Naive thymus-derived CD4-positive, alpha-beta T cell (primary cell): Measurements from ENCODE around the gene CGN. TPM values are rescaled to one million over a fixed set of nuclear protein-coding genes. Genes with fewer than 3 reads are reported as not detected.
A peak's percentile ranks its signal among the peaks of the same experiment; 100 is the strongest.

ENCODE experiments used
- ATAC-seq: fragments of 150-1000 bp; cut with Tn5 transposase; 2 replicates; pipeline ENCODE4 v1.10.0; 2021; ENCODE audit warnings: mild to moderate bottlenecking, moderate library complexity
- CTCF ChIA-PET: fragments of 350-600 bp; sonication (Branson Sonifier 250); formaldehyde crosslinking; loops from one replicate; lab custom pipeline; 2021; ENCODE audit warnings: antibody characterized with exemption; lab: Charles Lee
- POLR2A ChIA-PET: fragments of 350-600 bp; sonication (Branson Sonifier 250); formaldehyde crosslinking; loops from one replicate; lab custom pipeline; 2021; ENCODE audit warnings: antibody characterized with exemption, inconsistent platforms; lab: Charles Lee
- DNase-seq, 9 donors: peaks; one replicate each; pipeline versions ENCODE4 v3.0.0 to v3.0.0-alpha.2; 2020 to 2022; ENCODE audit warnings: mixed read lengths in 1 of 9
- H3K27ac ChIP-seq: one replicate; pipeline ENCODE4 v1.7.0; 2013; ENCODE audit warnings: mild to moderate bottlenecking, low read depth, low read length, moderate library complexity
- H3K27me3 ChIP-seq, 2 donors: one replicate each; pipeline ENCODE4 v1.7.0; 2013; ENCODE audit warnings: low read length in 2 of 2, mild to moderate bottlenecking in 2 of 2, moderate library complexity in 2 of 2; ENCODE audit not compliant: control insufficient read depth in 2 of 2, insufficient read depth in 2 of 2
- H3K36me3 ChIP-seq, 3 experiments: 1 replicate in 2 of 3; 2 replicates in 1 of 3; pipeline ENCODE4 v1.7.0; 2013; ENCODE audit warnings: low read length in 3 of 3, mild to moderate bottlenecking in 3 of 3, moderate library complexity in 1 of 3; ENCODE audit not compliant: insufficient read depth in 3 of 3, control insufficient read depth in 2 of 3
- H3K4me1 ChIP-seq, 2 donors: one replicate each; pipeline ENCODE4 v1.7.0; 2013; ENCODE audit warnings: low read length in 2 of 2, mild to moderate bottlenecking in 2 of 2, moderate library complexity in 1 of 2; ENCODE audit not compliant: control insufficient read depth in 2 of 2, insufficient read depth in 2 of 2
- H3K4me3 ChIP-seq: 2 replicates; pipeline ENCODE4 v1.7.0; 2013; ENCODE audit warnings: mild to moderate bottlenecking, low read length
- H3K9me3 ChIP-seq, 3 experiments: 1 replicate in 2 of 3; 2 replicates in 1 of 3; pipeline ENCODE4 v1.7.0; 2013; ENCODE audit warnings: low read length in 3 of 3; ENCODE audit not compliant: control insufficient read depth in 2 of 3
- H3K27ac Mint-ChIP-seq, 9 donors: one replicate each; pipeline ENCODE4 v1.8.0; 2020 to 2022; ENCODE audit warnings: mixed read lengths in 9 of 9, mild to moderate bottlenecking in 8 of 9, moderate library complexity in 5 of 9, inconsistent platforms in 2 of 9
- H3K27me3 Mint-ChIP-seq, 5 donors: one replicate each; pipeline ENCODE4 v1.8.0; 2021 to 2022; ENCODE audit warnings: mixed read lengths in 5 of 5, mild to moderate bottlenecking in 1 of 5
- H3K36me3 Mint-ChIP-seq, 5 donors: one replicate each; pipeline ENCODE4 v1.8.0; 2020 to 2022; ENCODE audit warnings: mixed read lengths in 5 of 5, mild to moderate bottlenecking in 3 of 5, inconsistent platforms in 1 of 5
- H3K4me1 Mint-ChIP-seq, 7 donors: one replicate each; pipeline ENCODE4 v1.8.0; 2020 to 2022; ENCODE audit warnings: mixed read lengths in 7 of 7, mild to moderate bottlenecking in 3 of 7, inconsistent platforms in 1 of 7
- H3K4me3 Mint-ChIP-seq, 10 donors: one replicate each; pipeline ENCODE4 v1.8.0; 2020 to 2022; ENCODE audit warnings: mild to moderate bottlenecking in 10 of 10, mixed read lengths in 10 of 10, moderate library complexity in 6 of 10, inconsistent platforms in 2 of 10
- H3K9me3 Mint-ChIP-seq, 11 donors: one replicate each; pipeline ENCODE4 v1.8.0; 2020 to 2022; ENCODE audit warnings: mixed read lengths in 11 of 11, mild to moderate bottlenecking in 4 of 11, inconsistent platforms in 1 of 11, moderate library complexity in 1 of 11
- intact Hi-C, 2 donors: fragments of 100-400 bp; cut with micrococcal nuclease; formaldehyde crosslinking; loops; one replicate each; pipeline ENCODE4 v1.15.1; 2023
- polyA plus RNA-seq, 2 donors: library from polyadenylated mRNA; unstranded; fragments of 300-500 nt; fragmentation: Illumina TruSeq; gene quantifications; one replicate each; pipeline ENCODE4 v1.2.3, GENCODE V29; 2021
- total RNA-seq, 6 experiments: library from RNA in 5 of 6; stranded (reverse) in 5 of 6; gene quantifications; 1 replicate in 5 of 6; 2 replicates in 1 of 6; pipeline ENCODE4 v1.2.3 and lab custom pipeline; 2021 to 2026

CGN gene
- total and polyA plus RNA-seq, 7 experiments from 2014 or later = 0.25 to 2.4 (median 0.91) TPM; not detected in 2

- Histone ChIP-seq H3K9me3 (no peaks in the 10 kb centered on the region), H3K36me3 (no peaks in the 10 kb centered on the region), H3K27ac (peak overlapping the region; percentile 65), H3K4me1 (peaks cover 13 to 18% of the 10 kb centered on the region in 2 donors), H3K4me3 (peak overlapping the region; percentile 89), H3K27me3 (no peaks in the 10 kb centered on the region)
- H3K27ac Mint-ChIP-seq = peak overlapping the region; percentile 38 to 93 (median 86)
- ATAC-seq = no peak
- no peaks in the 10 kb centered on the region for H3K36me3 Mint-ChIP-seq
- peak overlapping the region; percentile 90 to 99 (median 94) for H3K4me3 Mint-ChIP-seq
- H3K9me3 Mint-ChIP-seq = peaks cover 0 to 1% (median 0%) of the 10 kb centered on the region in 11 donors
- intact Hi-C loops = loop anchor here (1.0 to 10.0 kb wide), 4 partner anchors 51 to 226 kb away; partner anchors contain the start of genes POGZ (in 2 of the 2) and ZNF687 (in 1 of the 2)
- peaks cover 12 to 36% (median 25%) of the 10 kb centered on the region in 7 donors for H3K4me1 Mint-ChIP-seq
- ChIA-PET POLR2A (interaction anchor here (0.7 to 1.6 kb wide), 10 partner anchors 10 to 1623 kb away, joined by 3 to 9 read pairs (median 3); partner anchors contain the start of genes POGZ, PSMB4 and TUFT1), CTCF (interaction anchor here (0.6 to 1.9 kb wide), 4 partner anchors 9 to 160 kb away, joined by 3 to 4 read pairs (median 4); no protein-coding TSS in a partner anchor)
- DNase-seq = no peak
- H3K27me3 Mint-ChIP-seq = peaks cover 0 to 41% (median 0%) of the 10 kb centered on the region in 5 donors
These were observed 602 bp upstream of the CGN start for GRCh38 chr1:151510614-151510956.

GRCh38 chr1:151511636-151512215 is 539 bp downstream of the CGN start:
- peak; percentile 16 for ATAC-seq
- peak overlapping the region; percentile 78 to 98 (median 92) for H3K4me3 Mint-ChIP-seq
- H3K4me1 ChIP-seq = peaks cover 13 to 18% of the 10 kb centered on the region in 2 donors
- H3K36me3 Mint-ChIP-seq = no peaks in the 10 kb centered on the region
- ChIA-PET CTCF (interaction anchor here (1.9 kb wide), 1 partner anchor 67 kb away, joined by 4 read pairs; no protein-coding TSS in a partner anchor), POLR2A (interaction anchor here (0.9 to 1.6 kb wide), 8 partner anchors 11 to 112 kb away, joined by 3 to 9 read pairs (median 4); partner anchors contain the start of genes POGZ, PSMB4 and TUFT1)
- peaks cover 0 to 36% (median 0%) of the 10 kb centered on the region in 5 donors for H3K27me3 Mint-ChIP-seq
- peaks cover 0 to 1% (median 0%) of the 10 kb centered on the region in 11 donors for H3K9me3 Mint-ChIP-seq
- peak in 4 of 9 donors; percentile 15 to 27 (median 20) for DNase-seq
- peaks cover 12 to 36% (median 25%) of the 10 kb centered on the region in 7 donors for H3K4me1 Mint-ChIP-seq
- H3K27ac ChIP-seq = peak overlapping the region; percentile 64
- H3K4me3 ChIP-seq = peak overlapping the region; percentile 89
- no peaks in the 10 kb centered on the region for H3K27me3 ChIP-seq
- H3K36me3 ChIP-seq = no peaks in the 10 kb centered on the region
- peak overlapping the region in 5 of 9 donors; percentile 17 to 71 (median 43) for H3K27ac Mint-ChIP-seq
- H3K9me3 ChIP-seq = no peaks in the 10 kb centered on the region
- intact Hi-C loops = loop anchor here (1.0 to 10.0 kb wide), 5 partner anchors 23 to 227 kb away; partner anchors contain the start of genes POGZ (in 1 of the 2), TUFT1 (in 1 of the 2) and ZNF687 (in 1 of the 2)

- peak overlapping the region in 1 of 9 donors; percentile 71 for H3K27ac Mint-ChIP-seq
- H3K36me3 ChIP-seq = no peaks in the 10 kb centered on the region
- H3K9me3 ChIP-seq = no peaks in the 10 kb centered on the region
- CTCF ChIA-PET = no interaction called here
- no peak for ATAC-seq
- H3K27me3 Mint-ChIP-seq = peaks cover 0 to 32% (median 0%) of the 10 kb centered on the region in 5 donors
- intact Hi-C loops = loop anchor here (1.0 to 10.0 kb wide), 3 partner anchors 22 to 228 kb away; partner anchors contain the start of gene ZNF687 (in 1 of the 2)
- H3K4me3 Mint-ChIP-seq = peak overlapping the region; percentile 33 to 98 (median 91)
- peak overlapping the region; percentile 64 for H3K27ac ChIP-seq
- no peaks in the 10 kb centered on the region for H3K27me3 ChIP-seq
- peak in 1 of 9 donors; percentile 7 for DNase-seq
- H3K36me3 Mint-ChIP-seq = no peaks in the 10 kb centered on the region
- H3K4me1 ChIP-seq = peaks cover 13 to 18% of the 10 kb centered on the region in 2 donors
- peaks cover 0 to 1% (median 0%) of the 10 kb centered on the region in 11 donors for H3K9me3 Mint-ChIP-seq
- POLR2A ChIA-PET = interaction anchor here (1.2 kb wide), 1 partner anchor 33 kb away, joined by 3 read pairs; no protein-coding TSS in a partner anchor
- peak overlapping the region; percentile 89 for H3K4me3 ChIP-seq
- H3K4me1 Mint-ChIP-seq = peaks cover 12 to 36% (median 25%) of the 10 kb centered on the region in 7 donors
These were observed 1.1 kb downstream of the CGN start for GRCh38 chr1:151512326-151512725.

GRCh38 chr1:151512801-151513625 is 1.8 kb downstream of the CGN start:
- ChIA-PET POLR2A (interaction anchor here (0.6 to 1.2 kb wide), 2 partner anchors 32 to 364 kb away, joined by 3 read pairs; no protein-coding TSS in a partner anchor), CTCF (no interaction called here)
- no peaks in the 10 kb centered on the region for H3K9me3 ChIP-seq
- intact Hi-C loops = loop anchor here (1.0 to 10.0 kb wide), 3 partner anchors 21 to 228 kb away; partner anchors contain the start of gene ZNF687 (in 1 of the 2)
- peak overlapping the region in 2 of 9 donors; percentile 6 to 12 for H3K27ac Mint-ChIP-seq
- H3K4me3 Mint-ChIP-seq = peak overlapping the region; percentile 14 to 98 (median 52)
- no peak for DNase-seq
- H3K27me3 Mint-ChIP-seq = peaks cover 0 to 32% (median 0%) of the 10 kb centered on the region in 5 donors
- no peaks in the 10 kb centered on the region for H3K27me3 ChIP-seq
- H3K9me3 Mint-ChIP-seq = peaks cover 0 to 1% (median 0%) of the 10 kb centered on the region in 11 donors
- peaks cover 13 to 18% of the 10 kb centered on the region in 2 donors for H3K4me1 ChIP-seq
- no peaks in the 10 kb centered on the region for H3K36me3 ChIP-seq
- peaks cover 12 to 36% (median 25%) of the 10 kb centered on the region in 7 donors for H3K4me1 Mint-ChIP-seq
- no peaks in the 10 kb centered on the region for H3K36me3 Mint-ChIP-seq
- no peak overlapping the region for H3K4me3 ChIP-seq
- no peak overlapping the region for H3K27ac ChIP-seq
- no peak for ATAC-seq

- ATAC-seq = no peak
- no peak overlapping the region for H3K4me3 ChIP-seq
- Mint-ChIP-seq H3K36me3 (no peaks in the 10 kb centered on the region), H3K27me3 (peaks cover 0 to 32% (median 0%) of the 10 kb centered on the region in 5 donors), H3K9me3 (peaks cover 0 to 1% (median 0%) of the 10 kb centered on the region in 11 donors), H3K27ac (peak overlapping the region in 3 of 9 donors; percentile 6 to 47 (median 12)), H3K4me3 (peak overlapping the region; percentile 4 to 98 (median 42)), H3K4me1 (peaks cover 12 to 36% (median 25%) of the 10 kb centered on the region in 7 donors)
- no peaks in the 10 kb centered on the region for H3K9me3 ChIP-seq
- intact Hi-C loops = loop anchor here (5.0 to 10.0 kb wide), 2 partner anchors 71 to 229 kb away; partner anchors contain the start of gene ZNF687 (in 1 of the 2)
- ChIA-PET CTCF (no interaction called here), POLR2A (interaction anchor here (1.2 kb wide), 2 partner anchors 32 to 42 kb away, joined by 3 read pairs; no protein-coding TSS in a partner anchor)
- DNase-seq = peak in 2 of 9 donors; percentile 3 to 26
- H3K4me1 ChIP-seq = peaks cover 13 to 18% of the 10 kb centered on the region in 2 donors
- no peaks in the 10 kb centered on the region for H3K27me3 ChIP-seq
- no peaks in the 10 kb centered on the region for H3K36me3 ChIP-seq
- H3K27ac ChIP-seq = no peak overlapping the region
These were observed 2.5 kb downstream of the CGN start for GRCh38 chr1:151513626-151514121.
